Natural killer cell treated with Interleukin-12 subunit alpha and Interleukin-12 subunit beta and Interleukin-15 and Interleukin-18, amount 100 ng/mL, for 72 hours (primary cell): ENCODE results near the gene GUCY1A2. TPM values are rescaled to one million over a fixed set of nuclear protein-coding genes. Genes with fewer than 3 reads are reported as not detected.

ENCODE experiments used
- ATAC-seq, 2 donors: fragments of 150-1000 bp; cut with Tn5 transposase in 1 of 2; sonication (Bioruptor Pico), chemical (Tn5 transposase) in 1 of 2; 2 replicates each; pipeline ENCODE4 v1.10.0; 2021
- DNase-seq: peaks from one replicate; pipeline ENCODE4 v3.0.0; 2022; ENCODE audit warnings: low spot score
- H3K27ac Mint-ChIP-seq, 2 donors: 1 replicate in 1 of 2; 2 replicates in 1 of 2; pipeline ENCODE4 v1.8.0; 2022; ENCODE audit warnings: mixed read lengths in 2 of 2, mild to moderate bottlenecking in 1 of 2, moderate library complexity in 1 of 2
- H3K27me3 Mint-ChIP-seq, 2 donors: 1 replicate in 1 of 2; 2 replicates in 1 of 2; pipeline ENCODE4 v1.8.0; 2022; ENCODE audit warnings: mixed read lengths in 2 of 2
- H3K36me3 Mint-ChIP-seq: one replicate; pipeline ENCODE4 v1.8.0; 2022; ENCODE audit warnings: mixed read lengths
- H3K4me1 Mint-ChIP-seq, 2 donors: 1 replicate in 1 of 2; 2 replicates in 1 of 2; pipeline ENCODE4 v1.8.0; 2022; ENCODE audit warnings: low read depth in 2 of 2, mixed read lengths in 2 of 2, mild to moderate bottlenecking in 1 of 2
- H3K4me3 Mint-ChIP-seq: one replicate; pipeline ENCODE4 v1.8.0; 2022; ENCODE audit warnings: mixed read lengths
- H3K9me3 Mint-ChIP-seq: 2 replicates; pipeline ENCODE4 v1.8.0; 2022; ENCODE audit warnings: mixed read lengths
- total RNA-seq, 2 donors: library from RNA; stranded (reverse); gene quantifications; one replicate each; pipeline ENCODE4 v1.2.3, GENCODE V29; 2022

Gene GUCY1A2
- total RNA-seq, 2 donors from 2014 or later = not detected

DNA sequence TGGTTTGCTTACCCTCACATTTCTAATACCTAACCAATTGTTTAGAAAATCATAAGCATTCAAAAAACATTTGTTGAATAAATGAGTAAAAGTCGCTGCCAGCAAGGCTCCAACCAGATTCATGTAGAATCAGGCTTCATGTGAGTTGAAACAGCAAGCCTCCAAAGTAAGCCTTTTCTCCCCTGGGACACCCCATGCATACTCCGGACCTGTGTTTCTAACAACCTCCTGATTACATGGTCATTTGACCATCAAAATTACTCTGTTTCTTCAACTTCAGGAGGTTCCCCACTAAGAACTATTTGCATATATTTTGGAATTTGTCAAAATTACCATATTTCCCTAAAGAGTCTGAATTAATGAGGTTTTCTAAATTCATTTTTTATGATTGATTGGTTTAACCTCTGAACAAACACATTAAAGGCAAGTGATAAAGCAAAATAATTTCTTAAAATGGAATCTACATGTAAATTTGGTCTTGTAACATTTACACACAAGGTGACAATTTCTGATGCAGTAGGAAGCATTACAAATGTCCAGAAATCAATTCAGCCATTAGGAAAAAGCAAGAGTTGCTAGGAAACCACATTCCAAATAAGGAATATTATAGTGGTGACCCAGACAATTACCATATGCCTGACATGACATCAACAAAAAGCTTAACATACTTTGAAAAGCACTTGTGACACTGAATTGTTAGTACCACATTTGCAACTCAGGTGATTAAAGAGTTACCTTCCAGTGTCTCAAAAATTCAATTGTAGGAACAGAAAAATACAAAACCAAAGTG is 252.6 kb downstream of the GUCY1A2 start:
- H3K36me3 Mint-ChIP-seq = no peaks in the 10 kb centered on the region
- H3K27me3 Mint-ChIP-seq = no peaks in the 10 kb centered on the region
- no peaks in the 10 kb centered on the region for H3K4me1 Mint-ChIP-seq
- no peak for DNase-seq
- no peak overlapping the region for H3K4me3 Mint-ChIP-seq
- no peak overlapping the region for H3K27ac Mint-ChIP-seq
- ATAC-seq = no peak
- peaks cover 4% of the 10 kb centered on the region for H3K9me3 Mint-ChIP-seq

DNA sequence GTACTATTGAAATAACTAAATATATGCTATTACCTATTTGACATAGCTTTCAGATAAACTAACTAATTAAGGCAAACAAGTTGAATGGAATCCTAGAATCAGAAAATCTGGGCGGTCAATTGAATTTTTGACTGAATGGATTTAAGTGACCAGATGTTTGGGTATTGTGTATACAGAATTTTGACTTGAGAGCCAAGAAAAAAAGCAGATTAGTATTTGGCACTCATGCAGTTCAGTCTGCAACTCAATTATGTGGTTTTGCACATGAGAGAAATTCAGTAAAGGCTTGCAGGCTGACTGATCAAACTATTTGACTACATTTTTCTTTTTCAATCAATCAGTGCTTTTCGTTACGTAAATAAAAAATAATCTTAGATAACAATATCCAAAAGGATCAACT is 254.8 kb downstream of the GUCY1A2 start:
- Mint-ChIP-seq H3K9me3 (peaks cover 11% of the 10 kb centered on the region), H3K4me3 (no peak overlapping the region), H3K27ac (no peak overlapping the region), H3K36me3 (peaks cover 4% of the 10 kb centered on the region), H3K27me3 (no peaks in the 10 kb centered on the region), H3K4me1 (no peaks in the 10 kb centered on the region)
- no peak for ATAC-seq
- no peak for DNase-seq

DNA sequence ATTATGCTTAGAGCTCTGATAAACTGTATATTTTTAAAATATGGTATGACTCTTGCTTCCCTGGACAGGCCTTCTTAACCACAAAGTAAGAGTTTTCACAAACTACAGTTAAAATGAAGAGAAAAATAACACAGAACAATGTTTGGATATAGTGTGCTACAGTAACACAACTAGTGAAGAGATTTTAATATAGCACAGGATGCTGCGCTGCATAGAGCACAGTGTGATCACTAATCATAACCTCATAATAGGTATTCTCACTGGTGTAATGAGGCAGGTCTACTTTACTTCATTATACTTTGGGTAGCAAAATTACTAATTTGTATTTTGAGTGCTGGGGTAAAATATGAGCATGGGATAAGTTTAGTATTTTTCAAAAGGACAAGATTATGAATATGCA is 256.5 kb downstream of the GUCY1A2 start:
- H3K4me1 Mint-ChIP-seq = no peaks in the 10 kb centered on the region
- DNase-seq = no peak
- H3K9me3 Mint-ChIP-seq = peaks cover 19% of the 10 kb centered on the region
- no peak overlapping the region for H3K27ac Mint-ChIP-seq
- no peak overlapping the region for H3K4me3 Mint-ChIP-seq
- peaks cover 11% of the 10 kb centered on the region for H3K36me3 Mint-ChIP-seq
- ATAC-seq = no peak
- H3K27me3 Mint-ChIP-seq = no peaks in the 10 kb centered on the region

DNA sequence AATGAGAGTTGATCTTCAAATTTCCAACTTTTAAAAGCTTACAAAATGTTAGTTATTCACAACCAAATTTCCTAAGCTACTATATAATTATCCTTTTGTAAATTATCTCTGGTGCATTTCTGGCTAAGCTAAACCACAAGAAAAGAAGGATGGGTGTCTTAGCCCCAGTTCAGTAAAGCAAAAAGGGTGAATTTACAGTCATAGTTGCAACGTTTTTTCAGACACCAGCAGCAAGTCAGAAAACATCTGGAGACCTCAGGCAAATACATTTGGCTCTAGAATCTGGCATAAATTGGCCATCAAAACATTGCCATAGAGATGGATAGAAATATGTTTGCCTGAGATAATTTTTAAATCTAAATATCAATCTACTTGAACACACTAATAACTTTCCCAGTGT is 257.0 kb downstream of the GUCY1A2 start:
- Mint-ChIP-seq H3K36me3 (peaks cover 12% of the 10 kb centered on the region), H3K27ac (no peak overlapping the region), H3K4me3 (no peak overlapping the region), H3K27me3 (no peaks in the 10 kb centered on the region), H3K4me1 (no peaks in the 10 kb centered on the region), H3K9me3 (peaks cover 21% of the 10 kb centered on the region)
- DNase-seq (no peak), ATAC-seq (no peak)

DNA sequence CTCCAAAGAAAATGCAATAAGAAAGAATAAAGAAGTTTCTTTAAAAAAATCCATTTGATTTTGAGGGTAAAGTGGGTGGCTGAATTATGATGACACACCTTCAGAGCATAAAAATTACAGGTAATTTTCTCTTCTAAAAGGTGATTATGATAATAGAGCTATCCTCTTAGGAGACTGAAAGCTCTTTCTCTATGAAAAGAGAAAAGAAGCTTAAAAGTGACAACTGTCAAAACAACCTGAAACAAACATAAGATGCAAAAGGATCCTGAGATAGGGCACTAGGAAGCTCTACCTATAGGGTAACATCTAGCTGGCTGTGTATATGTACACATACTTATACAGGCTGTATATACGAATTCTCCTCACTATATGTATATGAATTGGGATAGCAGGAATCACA is 270.2 kb downstream of the GUCY1A2 start:
- no peaks in the 10 kb centered on the region for H3K36me3 Mint-ChIP-seq
- H3K4me3 Mint-ChIP-seq = no peak overlapping the region
- ATAC-seq (no peak), DNase-seq (no peak)
- no peaks in the 10 kb centered on the region for H3K4me1 Mint-ChIP-seq
- H3K9me3 Mint-ChIP-seq = peaks cover 11% of the 10 kb centered on the region
- no peaks in the 10 kb centered on the region for H3K27me3 Mint-ChIP-seq
- no peak overlapping the region for H3K27ac Mint-ChIP-seq

DNA sequence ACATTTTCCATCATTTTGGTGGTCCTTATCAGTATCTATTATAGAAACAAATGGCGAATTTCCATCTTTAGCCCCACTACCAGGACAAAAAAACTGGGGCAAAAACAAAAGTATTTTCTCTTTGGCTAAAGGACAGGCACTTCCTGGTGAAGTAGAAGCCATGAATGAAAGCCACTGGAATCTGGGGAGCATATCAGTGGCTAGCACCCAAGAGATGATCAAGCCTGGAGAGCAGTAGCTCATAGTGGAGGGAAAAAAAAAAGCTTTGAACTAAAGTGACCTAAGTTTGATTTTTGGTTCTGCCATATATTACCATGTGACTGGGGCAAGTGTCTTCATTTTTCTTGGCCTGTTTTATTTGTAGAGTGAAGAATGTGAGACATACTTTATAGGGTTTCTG is 272.3 kb downstream of the GUCY1A2 start:
- ATAC-seq (no peak), DNase-seq (no peak)
- H3K36me3 Mint-ChIP-seq = no peaks in the 10 kb centered on the region
- H3K27ac Mint-ChIP-seq = no peak overlapping the region
- H3K4me3 Mint-ChIP-seq = no peak overlapping the region
- no peaks in the 10 kb centered on the region for H3K4me1 Mint-ChIP-seq
- H3K9me3 Mint-ChIP-seq = peaks cover 15% of the 10 kb centered on the region
- no peaks in the 10 kb centered on the region for H3K27me3 Mint-ChIP-seq

DNA sequence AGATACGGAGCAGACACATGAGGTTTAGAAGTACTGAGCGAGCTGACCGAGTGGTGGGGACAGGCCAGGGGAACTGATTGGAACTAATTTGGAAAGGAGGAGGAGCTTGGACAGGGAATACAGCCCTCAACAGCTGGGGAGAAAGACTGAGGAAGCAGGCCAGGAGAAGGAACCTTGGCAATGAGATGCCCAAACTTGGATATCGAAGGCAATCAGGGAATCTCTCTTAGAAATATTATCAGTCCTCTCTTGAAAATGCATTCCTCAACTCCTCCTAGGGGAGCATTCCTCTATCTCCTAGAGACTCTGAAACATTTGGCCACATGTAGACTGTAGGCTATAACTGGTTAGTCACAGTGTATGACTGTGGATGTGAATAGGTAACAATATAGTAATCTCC is 284.6 kb downstream of the GUCY1A2 start:
- Mint-ChIP-seq H3K27me3 (no peaks in the 10 kb centered on the region), H3K4me1 (no peaks in the 10 kb centered on the region)

DNA sequence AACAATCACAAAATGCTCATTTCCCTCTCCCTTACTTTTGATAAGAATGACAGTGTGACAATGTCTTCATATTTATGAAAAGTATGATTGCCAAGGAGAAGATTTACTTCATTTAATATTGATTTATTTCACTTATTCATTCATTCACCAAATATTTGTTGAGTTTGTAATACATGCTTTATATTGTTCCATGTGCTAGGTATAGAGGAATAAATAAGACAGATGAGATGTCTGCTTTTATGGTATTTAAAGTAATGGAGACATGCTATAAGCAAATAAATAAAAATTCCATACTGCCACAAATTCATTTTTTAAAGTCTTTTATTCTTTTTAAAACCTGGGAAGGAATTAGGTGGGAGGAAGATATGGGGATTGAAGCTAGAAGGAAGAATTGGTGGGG is 289.4 kb downstream of the GUCY1A2 start:
- no peak overlapping the region for H3K4me3 Mint-ChIP-seq
- DNase-seq (no peak), ATAC-seq (no peak)
- no peaks in the 10 kb centered on the region for H3K27me3 Mint-ChIP-seq
- no peak overlapping the region for H3K27ac Mint-ChIP-seq
- H3K9me3 Mint-ChIP-seq = peaks cover 10% of the 10 kb centered on the region
- no peaks in the 10 kb centered on the region for H3K4me1 Mint-ChIP-seq
- no peaks in the 10 kb centered on the region for H3K36me3 Mint-ChIP-seq

More for the DNA sequence above, 284.6 kb downstream of the GUCY1A2 start:
- Mint-ChIP-seq H3K27ac (no peak overlapping the region), H3K9me3 (peaks cover 12% of the 10 kb centered on the region), H3K36me3 (peaks cover 4% of the 10 kb centered on the region), H3K4me3 (no peak overlapping the region)
- DNase-seq (no peak), ATAC-seq (no peak)

DNA sequence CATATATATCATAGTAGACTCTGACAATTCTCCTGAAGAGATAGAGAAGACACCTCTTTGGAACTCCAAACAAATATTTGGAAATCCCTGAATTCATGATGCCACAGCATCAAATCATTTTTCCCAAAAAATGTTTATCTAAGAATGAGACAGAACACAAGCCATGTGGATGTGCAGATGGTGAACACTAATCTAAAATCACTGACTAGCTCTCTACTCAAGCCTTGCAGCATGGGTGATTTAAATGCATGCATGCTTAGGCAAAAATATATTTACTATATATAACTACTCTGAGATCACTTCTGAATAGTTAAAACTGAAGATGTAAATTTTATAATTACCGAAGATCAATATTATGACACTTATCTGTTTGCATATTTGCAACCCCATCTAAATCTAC is 289.9 kb downstream of the GUCY1A2 start:
- H3K36me3 Mint-ChIP-seq = no peaks in the 10 kb centered on the region
- H3K27ac Mint-ChIP-seq = no peak overlapping the region
- H3K9me3 Mint-ChIP-seq = peaks cover 10% of the 10 kb centered on the region
- no peaks in the 10 kb centered on the region for H3K27me3 Mint-ChIP-seq
- no peaks in the 10 kb centered on the region for H3K4me1 Mint-ChIP-seq
- H3K4me3 Mint-ChIP-seq = no peak overlapping the region
- DNase-seq = no peak
- ATAC-seq = no peak

DNA sequence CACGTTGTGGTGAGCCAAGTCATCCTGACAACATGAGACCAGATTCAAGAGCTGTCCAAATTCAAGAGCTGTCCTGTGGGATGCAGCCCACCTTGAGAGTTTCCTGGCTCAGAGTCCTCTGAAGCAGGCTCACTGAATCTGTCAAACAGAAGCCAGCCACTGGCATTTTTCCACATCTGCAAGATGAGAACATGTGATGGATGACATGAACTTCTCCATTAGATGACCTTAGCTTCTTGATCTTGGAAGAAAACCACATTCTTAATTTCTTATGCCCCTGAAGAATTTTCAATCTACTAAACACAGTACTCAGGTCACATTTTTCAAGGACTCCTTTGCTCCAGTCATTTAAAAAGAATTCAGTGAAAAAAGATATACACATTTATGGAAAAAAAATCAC is 291.0 kb downstream of the GUCY1A2 start:
- DNase-seq (no peak), ATAC-seq (no peak)
- H3K27ac Mint-ChIP-seq = no peak overlapping the region
- H3K4me1 Mint-ChIP-seq = no peaks in the 10 kb centered on the region
- no peaks in the 10 kb centered on the region for H3K36me3 Mint-ChIP-seq
- peaks cover 10% of the 10 kb centered on the region for H3K9me3 Mint-ChIP-seq
- H3K27me3 Mint-ChIP-seq = no peaks in the 10 kb centered on the region
- no peak overlapping the region for H3K4me3 Mint-ChIP-seq

DNA sequence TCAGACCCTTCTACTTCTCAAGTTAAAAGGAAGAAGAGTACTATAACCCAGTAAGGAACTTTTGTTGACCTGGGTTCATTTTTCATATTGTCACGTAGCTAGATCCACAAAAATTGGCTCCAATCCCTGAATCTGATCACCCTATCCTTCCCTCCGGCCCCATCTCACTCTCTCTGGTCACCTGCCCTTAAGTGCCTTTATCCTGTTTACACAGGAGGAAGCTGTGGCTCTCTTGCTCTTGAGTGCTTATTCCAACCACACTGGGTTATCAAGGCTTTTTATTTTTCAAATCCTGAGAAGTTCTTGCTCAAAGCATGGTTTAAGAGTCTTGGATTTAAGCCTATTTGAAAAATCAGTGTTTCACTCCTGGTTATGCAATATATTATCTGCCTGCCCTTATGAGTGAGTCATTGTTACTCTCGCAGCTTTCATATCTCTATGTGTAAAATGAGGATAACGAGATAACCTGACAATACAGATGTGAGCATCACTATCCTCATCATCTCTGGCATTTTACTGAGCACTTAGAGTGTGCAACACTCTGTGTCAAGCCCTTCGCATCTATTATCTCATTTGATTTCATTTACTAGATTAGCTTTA is 293.9 kb downstream of the GUCY1A2 start:
- Mint-ChIP-seq H3K27me3 (no peaks in the 10 kb centered on the region), H3K4me3 (no peak overlapping the region), H3K27ac (no peak overlapping the region), H3K9me3 (peaks cover 10% of the 10 kb centered on the region), H3K4me1 (no peaks in the 10 kb centered on the region), H3K36me3 (no peaks in the 10 kb centered on the region)
- DNase-seq (no peak), ATAC-seq (no peak)

DNA sequence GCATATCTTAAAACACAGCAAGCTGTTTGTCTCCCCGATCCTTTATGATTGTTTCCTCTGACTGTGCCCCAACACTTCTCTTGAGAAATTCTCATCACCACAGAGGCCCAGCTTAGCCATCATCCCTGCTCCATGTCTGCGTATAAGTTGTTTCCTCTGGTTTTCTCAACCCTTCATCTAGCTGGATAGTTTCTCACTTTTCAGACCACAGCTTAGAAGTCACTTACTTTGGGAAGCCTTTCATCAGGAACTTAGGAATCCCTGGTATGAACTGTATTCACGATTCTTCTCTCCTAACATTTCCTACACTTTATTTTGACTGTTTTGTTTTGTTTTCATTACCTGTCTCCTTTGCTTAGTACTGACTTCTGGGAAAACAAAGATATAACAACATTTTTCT is 295.2 kb downstream of the GUCY1A2 start:
- DNase-seq (no peak), ATAC-seq (no peak)
- Mint-ChIP-seq H3K27ac (no peak overlapping the region), H3K36me3 (no peaks in the 10 kb centered on the region), H3K9me3 (peaks cover 10% of the 10 kb centered on the region), H3K4me3 (no peak overlapping the region), H3K4me1 (no peaks in the 10 kb centered on the region), H3K27me3 (no peaks in the 10 kb centered on the region)

DNA sequence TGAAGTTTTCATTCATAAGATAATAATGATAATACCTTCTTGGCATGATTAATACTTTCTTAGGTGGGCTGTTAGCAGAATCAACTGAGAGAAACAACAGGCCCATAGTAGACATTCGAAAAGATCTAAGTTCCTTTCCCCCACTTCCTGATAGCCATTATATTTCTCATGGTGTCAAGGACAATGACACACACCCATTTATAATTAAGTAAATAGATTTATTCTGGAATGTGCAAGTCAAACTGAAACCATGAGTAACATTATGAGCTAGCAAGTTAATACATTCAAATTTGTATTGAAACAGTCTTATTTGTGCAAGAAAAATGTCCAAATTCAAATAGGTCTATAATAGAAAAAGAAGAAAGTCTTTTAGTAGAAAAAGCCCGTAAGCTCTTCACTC is 301.1 kb downstream of the GUCY1A2 start:
- no peak for DNase-seq
- no peak for ATAC-seq
- Mint-ChIP-seq H3K27ac (no peak overlapping the region), H3K4me3 (no peak overlapping the region), H3K27me3 (no peaks in the 10 kb centered on the region), H3K36me3 (no peaks in the 10 kb centered on the region), H3K4me1 (no peaks in the 10 kb centered on the region), H3K9me3 (peaks cover 10% of the 10 kb centered on the region)

DNA sequence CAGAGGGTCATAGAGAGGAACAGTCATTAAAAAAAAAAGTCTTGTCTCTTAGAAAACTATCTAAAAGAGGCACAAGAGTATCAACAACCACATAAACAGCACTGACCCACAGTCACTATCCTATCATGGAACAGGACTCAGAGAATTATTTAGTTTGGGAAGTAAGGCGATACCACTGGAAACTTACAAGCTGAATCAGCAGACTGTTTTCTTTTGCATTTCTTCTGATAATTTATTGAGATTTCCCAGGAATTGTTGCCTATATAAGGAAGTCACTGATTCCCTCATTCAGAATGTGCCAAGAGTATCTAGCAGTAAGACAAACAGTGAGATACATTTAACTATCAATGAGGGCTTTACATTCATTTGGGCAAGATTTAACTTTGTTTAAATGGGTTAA is 304.1 kb downstream of the GUCY1A2 start:
- H3K4me3 Mint-ChIP-seq = no peak overlapping the region
- H3K27me3 Mint-ChIP-seq = no peaks in the 10 kb centered on the region
- no peak for ATAC-seq
- DNase-seq = no peak
- no peaks in the 10 kb centered on the region for H3K4me1 Mint-ChIP-seq
- H3K27ac Mint-ChIP-seq = no peak overlapping the region
- peaks cover 7% of the 10 kb centered on the region for H3K9me3 Mint-ChIP-seq
- no peaks in the 10 kb centered on the region for H3K36me3 Mint-ChIP-seq

DNA sequence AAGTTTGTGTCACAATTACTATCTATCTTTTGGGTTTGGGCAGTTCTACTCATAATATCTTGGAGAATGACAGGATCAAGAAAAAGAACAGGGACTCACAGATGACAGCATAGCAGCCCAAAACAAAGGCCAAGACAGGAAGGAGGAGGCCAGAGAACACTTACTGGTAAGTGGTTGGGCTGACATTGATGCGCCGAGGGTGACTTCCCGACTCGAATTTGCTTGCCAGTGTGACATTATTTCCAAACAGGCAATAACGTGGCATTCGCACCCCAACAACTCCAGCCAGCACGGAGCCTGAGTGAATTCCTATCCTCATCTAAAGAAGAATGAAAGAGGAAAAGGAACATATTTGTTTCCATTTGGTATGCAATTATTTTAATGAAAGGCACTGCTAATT is 309.9 kb downstream of the GUCY1A2 start:
- no peaks in the 10 kb centered on the region for H3K36me3 Mint-ChIP-seq
- H3K9me3 Mint-ChIP-seq = peaks cover 11% of the 10 kb centered on the region
- H3K4me1 Mint-ChIP-seq = no peaks in the 10 kb centered on the region
- no peak overlapping the region for H3K27ac Mint-ChIP-seq
- no peak for ATAC-seq
- H3K27me3 Mint-ChIP-seq = no peaks in the 10 kb centered on the region
- no peak overlapping the region for H3K4me3 Mint-ChIP-seq
- DNase-seq = no peak
